WTC11 (cell line): ENCODE data around the gene USP11. TPM values are rescaled to one million over a fixed set of nuclear protein-coding genes. Genes with fewer than 3 reads are reported as not detected.

Experiments
- ATAC-seq: fragments of 200-7000 bp; cut with Tn5 transposase; 2 replicates; pipeline ENCODE4 v1.10.0; 2021; ENCODE audit warnings: mild to moderate bottlenecking, moderate library complexity
- CTCF ChIA-PET: fragments of 300-600 bp; sonication (Branson Sonifier 250); formaldehyde crosslinking; loops from one replicate; lab custom pipeline; 2021; ENCODE audit warnings: antibody characterized with exemption; lab: Charles Lee
- POLR2A ChIA-PET: fragments of 350-600 bp; sonication (Branson Sonifier 250); formaldehyde crosslinking; loops from one replicate; lab custom pipeline; 2021; ENCODE audit warnings: antibody characterized with exemption; lab: Charles Lee
- DNase-seq: peaks from one replicate; pipeline ENCODE4 v3.0.0; 2021; ENCODE audit warnings: low spot score
- H3K27ac Mint-ChIP-seq: 2 replicates; pipeline ENCODE4 v1.8.0; 2021; ENCODE audit warnings: mixed read lengths
- H3K27me3 Mint-ChIP-seq: 2 replicates; pipeline ENCODE4 v1.8.0; 2021; ENCODE audit warnings: low read depth, mild to moderate bottlenecking, moderate library complexity, mixed read lengths
- H3K36me3 Mint-ChIP-seq: 2 replicates; pipeline ENCODE4 v1.8.0; 2021; ENCODE audit warnings: mixed read lengths
- H3K4me1 Mint-ChIP-seq: 2 replicates; pipeline ENCODE4 v1.8.0; 2022; ENCODE audit warnings: mixed read lengths
- H3K4me3 Mint-ChIP-seq: 2 replicates; pipeline ENCODE4 v1.8.0; 2021; ENCODE audit warnings: mild to moderate bottlenecking, moderate library complexity, mixed read lengths
- H3K9me3 Mint-ChIP-seq: 2 replicates; pipeline ENCODE4 v1.8.0; 2021; ENCODE audit warnings: mixed read lengths
- CBFB ChIP-seq: sonication (generic); formaldehyde crosslinking; IDR thresholded peaks from 2 replicates; pipeline ENCODE4 v1.8.1; 2022; ENCODE audit warnings: mild to moderate bottlenecking, low read depth, missing genetic modification reagents
- ELF4 ChIP-seq: sonication (generic); formaldehyde crosslinking; IDR thresholded peaks from 2 replicates; pipeline ENCODE4 v1.8.1; 2022; ENCODE audit warnings: low read depth, mild to moderate bottlenecking, moderate library complexity, missing genetic modification reagents
- EMX1 ChIP-seq: fragments of 250-450 bp; sonication (Bioruptor Pico); IDR thresholded peaks from 2 replicates; pipeline ENCODE4 v1.8.0; 2021; ENCODE audit warnings: mild to moderate bottlenecking
- GRHL2 ChIP-seq: fragments of 250-450 bp; sonication (Bioruptor Pico); IDR thresholded peaks from 2 replicates; pipeline ENCODE4 v1.8.0; 2022; ENCODE audit warnings: mild to moderate bottlenecking, moderate library complexity; ENCODE audit not compliant: insufficient replicate concordance, severe bottlenecking
- NR2C2 ChIP-seq: sonication (generic); formaldehyde crosslinking; IDR thresholded peaks from 2 replicates; pipeline ENCODE4 v1.8.0; 2022; ENCODE audit warnings: mild to moderate bottlenecking, missing genetic modification reagents
- PRRX2 ChIP-seq: fragments of 250-450 bp; sonication (Bioruptor Pico); IDR thresholded peaks from 2 replicates; pipeline ENCODE4 v1.8.0; 2021; ENCODE audit warnings: mild to moderate bottlenecking
- RELA ChIP-seq: sonication (generic); formaldehyde crosslinking; IDR thresholded peaks from 2 replicates; pipeline ENCODE4 v1.8.1; 2022; ENCODE audit warnings: missing genetic modification reagents, mild to moderate bottlenecking, borderline replicate concordance
- SMAD4 ChIP-seq: sonication (generic); formaldehyde crosslinking; IDR thresholded peaks from 2 replicates; pipeline ENCODE4 v1.8.0; 2022; ENCODE audit warnings: mild to moderate bottlenecking, missing genetic modification reagents
- SOX15 ChIP-seq: fragments of 250-450 bp; sonication (Bioruptor Pico); IDR thresholded peaks from 2 replicates; pipeline ENCODE4 v1.9.0; 2021; ENCODE audit warnings: mild to moderate bottlenecking
- TEAD1 ChIP-seq: sonication (generic); formaldehyde crosslinking; IDR thresholded peaks from 2 replicates; pipeline ENCODE4 v1.8.0; 2022; ENCODE audit warnings: mild to moderate bottlenecking, missing genetic modification reagents
- ZNF219 ChIP-seq: sonication (generic); formaldehyde crosslinking; IDR thresholded peaks from 2 replicates; pipeline ENCODE4 v1.8.0; 2023; ENCODE audit warnings: missing genetic modification reagents, mild to moderate bottlenecking, borderline replicate concordance
- ZNF263 ChIP-seq: sonication (generic); formaldehyde crosslinking; IDR thresholded peaks from 2 replicates; pipeline ENCODE4 v1.8.1; 2022; ENCODE audit warnings: low read depth, mild to moderate bottlenecking, moderate library complexity, missing genetic modification reagents
- ZNF317 ChIP-seq: sonication (generic); formaldehyde crosslinking; IDR thresholded peaks from 2 replicates; pipeline ENCODE4 v1.8.1; 2023; ENCODE audit warnings: low read depth, mild to moderate bottlenecking, moderate library complexity, missing genetic modification reagents, borderline replicate concordance
- total RNA-seq: library from RNA; stranded (reverse); gene quantifications from 3 replicates; pipeline ENCODE4 v1.2.3, GENCODE V29; 2021
- TF ChIP-seq, protein P1 (sequence below): sonication (generic); formaldehyde crosslinking; IDR thresholded peaks from 2 replicates; pipeline ENCODE4 v1.8.1; 2023; ENCODE audit warnings: mild to moderate bottlenecking, missing genetic modification reagents
- TF ChIP-seq, protein P2 (sequence below): sonication (generic); formaldehyde crosslinking; IDR thresholded peaks from 2 replicates; pipeline ENCODE4 v1.8.1; 2023; ENCODE audit warnings: mild to moderate bottlenecking, moderate library complexity, missing genetic modification reagents
- TF ChIP-seq, protein P3 (sequence below): sonication (generic); formaldehyde crosslinking; conservative IDR thresholded peaks from 2 replicates; pipeline ENCODE4 v1.8.1; 2022; ENCODE audit warnings: mild to moderate bottlenecking, missing genetic modification reagents
- TF ChIP-seq, protein P4 (sequence below): sonication (generic); formaldehyde crosslinking; IDR thresholded peaks from 2 replicates; pipeline ENCODE4 v1.8.0; 2022; ENCODE audit warnings: mild to moderate bottlenecking, missing genetic modification reagents
- TF ChIP-seq, protein P5 (sequence below): sonication (generic); formaldehyde crosslinking; IDR thresholded peaks from 2 replicates; pipeline ENCODE4 v1.8.1; 2023; ENCODE audit warnings: mild to moderate bottlenecking, missing genetic modification reagents, moderate library complexity
- TF ChIP-seq, protein P6 (sequence below): sonication (generic); formaldehyde crosslinking; IDR thresholded peaks from 2 replicates; pipeline ENCODE4 v1.8.0; 2023; ENCODE audit warnings: mild to moderate bottlenecking, missing genetic modification reagents
- TF ChIP-seq, protein P7 (sequence below): sonication (generic); formaldehyde crosslinking; IDR thresholded peaks from 2 replicates; pipeline ENCODE4 v1.8.1; 2022; ENCODE audit warnings: mild to moderate bottlenecking, missing genetic modification reagents, moderate library complexity, borderline replicate concordance

Gene USP11
- total RNA-seq, 1 experiment from 2014 or later = 86.8 TPM

DNA sequence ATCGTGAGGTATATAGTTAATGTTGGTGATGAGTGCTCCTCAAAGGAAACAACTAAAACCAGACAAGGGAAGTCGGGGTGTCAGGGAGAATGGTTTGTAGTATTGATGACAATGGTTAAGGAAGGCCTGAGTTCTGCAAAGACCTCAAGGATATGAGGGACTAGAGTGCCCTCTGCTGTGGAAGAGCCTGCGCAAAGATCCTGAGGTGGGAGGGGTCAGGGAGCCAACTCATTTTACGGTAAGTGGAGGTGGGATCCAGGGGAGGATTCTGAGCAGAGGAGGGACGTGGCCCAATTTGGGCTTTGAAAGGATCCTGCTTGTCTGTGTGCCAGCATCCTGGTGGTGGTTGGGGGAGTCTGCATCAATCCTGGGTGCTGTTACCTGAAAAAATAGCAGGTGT lies 27.8 kb upstream of the USP11 start:
- no peaks in the 10 kb centered on the region for H3K27me3 Mint-ChIP-seq
- ChIA-PET POLR2A (no interaction called here), CTCF (interaction anchor here (0.6 kb wide), 1 partner anchor 111 kb away, joined by 3 read pairs; no protein-coding TSS in a partner anchor)
- no peaks in the 10 kb centered on the region for H3K4me1 Mint-ChIP-seq
- DNase-seq (no peak), ATAC-seq (no peak; the same call in 1 of the 2 replicates)
- H3K4me3 Mint-ChIP-seq = no peak overlapping the region
- peaks cover 80% of the 10 kb centered on the region for H3K36me3 Mint-ChIP-seq
- H3K9me3 Mint-ChIP-seq = no peaks in the 10 kb centered on the region
- peak overlapping the region; percentile 28; the same call in 1 of the 2 replicates for H3K27ac Mint-ChIP-seq
- TF ChIP-seq NR2C2 (CRISPR knock-in tag) = no peak

DNA sequence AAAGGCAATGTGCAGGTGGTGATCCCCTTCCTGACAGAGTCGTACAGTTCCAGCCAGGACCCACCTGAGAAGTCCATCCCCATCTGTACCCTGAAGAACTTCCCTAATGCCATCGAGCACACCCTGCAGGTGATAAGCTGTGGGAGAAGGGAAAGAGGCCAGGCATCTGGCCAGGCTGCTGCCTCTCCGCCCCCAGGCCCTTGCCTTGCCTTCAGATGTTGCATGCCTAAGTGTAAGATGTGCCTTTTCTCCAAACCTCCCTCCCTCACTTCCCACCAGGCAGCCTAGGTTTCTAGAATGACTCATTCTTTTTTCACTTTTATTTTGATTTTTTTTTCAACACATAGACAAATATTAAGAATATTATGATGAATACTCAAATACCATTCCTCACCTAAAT lies 26.5 kb upstream of the USP11 start:
- DNase-seq (no peak), ATAC-seq (no peak)
- H3K4me3 Mint-ChIP-seq = no peak overlapping the region
- no peaks in the 10 kb centered on the region for H3K9me3 Mint-ChIP-seq
- TF ChIP-seq CBFB (CRISPR knock-in tag) = no peak
- TF ChIP-seq, protein P1, sequence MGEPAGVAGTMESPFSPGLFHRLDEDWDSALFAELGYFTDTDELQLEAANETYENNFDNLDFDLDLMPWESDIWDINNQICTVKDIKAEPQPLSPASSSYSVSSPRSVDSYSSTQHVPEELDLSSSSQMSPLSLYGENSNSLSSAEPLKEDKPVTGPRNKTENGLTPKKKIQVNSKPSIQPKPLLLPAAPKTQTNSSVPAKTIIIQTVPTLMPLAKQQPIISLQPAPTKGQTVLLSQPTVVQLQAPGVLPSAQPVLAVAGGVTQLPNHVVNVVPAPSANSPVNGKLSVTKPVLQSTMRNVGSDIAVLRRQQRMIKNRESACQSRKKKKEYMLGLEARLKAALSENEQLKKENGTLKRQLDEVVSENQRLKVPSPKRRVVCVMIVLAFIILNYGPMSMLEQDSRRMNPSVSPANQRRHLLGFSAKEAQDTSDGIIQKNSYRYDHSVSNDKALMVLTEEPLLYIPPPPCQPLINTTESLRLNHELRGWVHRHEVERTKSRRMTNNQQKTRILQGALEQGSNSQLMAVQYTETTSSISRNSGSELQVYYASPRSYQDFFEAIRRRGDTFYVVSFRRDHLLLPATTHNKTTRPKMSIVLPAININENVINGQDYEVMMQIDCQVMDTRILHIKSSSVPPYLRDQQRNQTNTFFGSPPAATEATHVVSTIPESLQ (CRISPR knock-in tag) = no peak
- TF ChIP-seq, protein P2, sequence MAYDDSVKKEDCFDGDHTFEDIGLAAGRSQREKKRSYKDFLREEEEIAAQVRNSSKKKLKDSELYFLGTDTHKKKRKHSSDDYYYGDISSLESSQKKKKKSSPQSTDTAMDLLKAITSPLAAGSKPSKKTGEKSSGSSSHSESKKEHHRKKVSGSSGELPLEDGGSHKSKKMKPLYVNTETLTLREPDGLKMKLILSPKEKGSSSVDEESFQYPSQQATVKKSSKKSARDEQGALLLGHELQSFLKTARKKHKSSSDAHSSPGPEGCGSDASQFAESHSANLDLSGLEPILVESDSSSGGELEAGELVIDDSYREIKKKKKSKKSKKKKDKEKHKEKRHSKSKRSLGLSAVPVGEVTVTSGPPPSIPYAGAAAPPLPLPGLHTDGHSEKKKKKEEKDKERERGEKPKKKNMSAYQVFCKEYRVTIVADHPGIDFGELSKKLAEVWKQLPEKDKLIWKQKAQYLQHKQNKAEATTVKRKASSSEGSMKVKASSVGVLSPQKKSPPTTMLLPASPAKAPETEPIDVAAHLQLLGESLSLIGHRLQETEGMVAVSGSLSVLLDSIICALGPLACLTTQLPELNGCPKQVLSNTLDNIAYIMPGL = no peak
- no peak for TF ChIP-seq ELF4 (CRISPR knock-in tag)
- no peak for TF ChIP-seq TEAD1
- TF ChIP-seq PRRX2 (CRISPR knock-in tag) = no peak
- no peak for TF ChIP-seq EMX1 (CRISPR knock-in tag)
- TF ChIP-seq, protein P3, sequence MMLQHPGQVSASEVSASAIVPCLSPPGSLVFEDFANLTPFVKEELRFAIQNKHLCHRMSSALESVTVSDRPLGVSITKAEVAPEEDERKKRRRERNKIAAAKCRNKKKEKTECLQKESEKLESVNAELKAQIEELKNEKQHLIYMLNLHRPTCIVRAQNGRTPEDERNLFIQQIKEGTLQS (CRISPR knock-in tag) = no peak
- TF ChIP-seq, protein P4, sequence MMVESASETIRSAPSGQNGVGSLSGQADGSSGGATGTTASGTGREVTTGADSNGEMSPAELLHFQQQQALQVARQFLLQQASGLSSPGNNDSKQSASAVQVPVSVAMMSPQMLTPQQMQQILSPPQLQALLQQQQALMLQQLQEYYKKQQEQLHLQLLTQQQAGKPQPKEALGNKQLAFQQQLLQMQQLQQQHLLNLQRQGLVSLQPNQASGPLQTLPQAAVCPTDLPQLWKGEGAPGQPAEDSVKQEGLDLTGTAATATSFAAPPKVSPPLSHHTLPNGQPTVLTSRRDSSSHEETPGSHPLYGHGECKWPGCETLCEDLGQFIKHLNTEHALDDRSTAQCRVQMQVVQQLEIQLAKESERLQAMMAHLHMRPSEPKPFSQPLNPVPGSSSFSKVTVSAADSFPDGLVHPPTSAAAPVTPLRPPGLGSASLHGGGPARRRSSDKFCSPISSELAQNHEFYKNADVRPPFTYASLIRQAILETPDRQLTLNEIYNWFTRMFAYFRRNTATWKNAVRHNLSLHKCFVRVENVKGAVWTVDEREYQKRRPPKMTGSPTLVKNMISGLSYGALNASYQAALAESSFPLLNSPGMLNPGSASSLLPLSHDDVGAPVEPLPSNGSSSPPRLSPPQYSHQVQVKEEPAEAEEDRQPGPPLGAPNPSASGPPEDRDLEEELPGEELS (CRISPR knock-in tag) = no peak
- no peak for TF ChIP-seq GRHL2 (CRISPR knock-in tag)
- TF ChIP-seq, protein P5, sequence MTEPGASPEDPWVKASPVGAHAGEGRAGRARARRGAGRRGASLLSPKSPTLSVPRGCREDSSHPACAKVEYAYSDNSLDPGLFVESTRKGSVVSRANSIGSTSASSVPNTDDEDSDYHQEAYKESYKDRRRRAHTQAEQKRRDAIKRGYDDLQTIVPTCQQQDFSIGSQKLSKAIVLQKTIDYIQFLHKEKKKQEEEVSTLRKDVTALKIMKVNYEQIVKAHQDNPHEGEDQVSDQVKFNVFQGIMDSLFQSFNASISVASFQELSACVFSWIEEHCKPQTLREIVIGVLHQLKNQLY (CRISPR knock-in tag) = no peak
- TF ChIP-seq SMAD4 = no peak
- no peak for TF ChIP-seq ZNF263
- TF ChIP-seq, protein P6, sequence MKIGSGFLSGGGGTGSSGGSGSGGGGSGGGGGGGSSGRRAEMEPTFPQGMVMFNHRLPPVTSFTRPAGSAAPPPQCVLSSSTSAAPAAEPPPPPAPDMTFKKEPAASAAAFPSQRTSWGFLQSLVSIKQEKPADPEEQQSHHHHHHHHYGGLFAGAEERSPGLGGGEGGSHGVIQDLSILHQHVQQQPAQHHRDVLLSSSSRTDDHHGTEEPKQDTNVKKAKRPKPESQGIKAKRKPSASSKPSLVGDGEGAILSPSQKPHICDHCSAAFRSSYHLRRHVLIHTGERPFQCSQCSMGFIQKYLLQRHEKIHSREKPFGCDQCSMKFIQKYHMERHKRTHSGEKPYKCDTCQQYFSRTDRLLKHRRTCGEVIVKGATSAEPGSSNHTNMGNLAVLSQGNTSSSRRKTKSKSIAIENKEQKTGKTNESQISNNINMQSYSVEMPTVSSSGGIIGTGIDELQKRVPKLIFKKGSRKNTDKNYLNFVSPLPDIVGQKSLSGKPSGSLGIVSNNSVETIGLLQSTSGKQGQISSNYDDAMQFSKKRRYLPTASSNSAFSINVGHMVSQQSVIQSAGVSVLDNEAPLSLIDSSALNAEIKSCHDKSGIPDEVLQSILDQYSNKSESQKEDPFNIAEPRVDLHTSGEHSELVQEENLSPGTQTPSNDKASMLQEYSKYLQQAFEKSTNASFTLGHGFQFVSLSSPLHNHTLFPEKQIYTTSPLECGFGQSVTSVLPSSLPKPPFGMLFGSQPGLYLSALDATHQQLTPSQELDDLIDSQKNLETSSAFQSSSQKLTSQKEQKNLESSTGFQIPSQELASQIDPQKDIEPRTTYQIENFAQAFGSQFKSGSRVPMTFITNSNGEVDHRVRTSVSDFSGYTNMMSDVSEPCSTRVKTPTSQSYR (CRISPR knock-in tag) = no peak
- TF ChIP-seq, protein P7, sequence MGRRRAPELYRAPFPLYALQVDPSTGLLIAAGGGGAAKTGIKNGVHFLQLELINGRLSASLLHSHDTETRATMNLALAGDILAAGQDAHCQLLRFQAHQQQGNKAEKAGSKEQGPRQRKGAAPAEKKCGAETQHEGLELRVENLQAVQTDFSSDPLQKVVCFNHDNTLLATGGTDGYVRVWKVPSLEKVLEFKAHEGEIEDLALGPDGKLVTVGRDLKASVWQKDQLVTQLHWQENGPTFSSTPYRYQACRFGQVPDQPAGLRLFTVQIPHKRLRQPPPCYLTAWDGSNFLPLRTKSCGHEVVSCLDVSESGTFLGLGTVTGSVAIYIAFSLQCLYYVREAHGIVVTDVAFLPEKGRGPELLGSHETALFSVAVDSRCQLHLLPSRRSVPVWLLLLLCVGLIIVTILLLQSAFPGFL (CRISPR knock-in tag) = no peak
- no peak for TF ChIP-seq SOX15 (CRISPR knock-in tag)
- no peak for TF ChIP-seq ZNF317
- no peak for TF ChIP-seq RELA
- TF ChIP-seq ZNF219 = no peak
- TF ChIP-seq, all 79 proteins: peak for 0
- Mint-ChIP-seq H3K36me3 (peaks cover 79% of the 10 kb centered on the region), H3K4me1 (no peaks in the 10 kb centered on the region), H3K27me3 (no peaks in the 10 kb centered on the region), H3K27ac (no peak overlapping the region)
- ChIA-PET CTCF (no interaction called here), POLR2A (no interaction called here)
